HUES6 (cell line): Measurements from ENCODE around the gene MPO.

Experiments
- H3K27ac ChIP-seq: 2 replicates; pipeline ENCODE4 v1.7.0; 2013; ENCODE audit warnings: low read depth, mild to moderate bottlenecking, low read length, inconsistent platforms
- H3K27me3 ChIP-seq: 2 replicates; pipeline ENCODE4 v1.6.1; 2013; ENCODE audit warnings: low read length; ENCODE audit not compliant: control insufficient read depth, insufficient read depth
- H3K36me3 ChIP-seq: 2 replicates; pipeline ENCODE4 v1.6.1; 2013; ENCODE audit warnings: low read length; ENCODE audit not compliant: control insufficient read depth, insufficient read depth
- H3K4me1 ChIP-seq: 2 replicates; pipeline ENCODE4 v1.6.1; 2013; ENCODE audit warnings: low read length; ENCODE audit not compliant: control insufficient read depth, insufficient read depth
- H3K4me3 ChIP-seq: 2 replicates; pipeline ENCODE4 v1.5.1; 2013; ENCODE audit warnings: low read depth, low read length
- H3K9ac ChIP-seq: one replicate; pipeline ENCODE4 v1.6.1; 2013; ENCODE audit warnings: mild to moderate bottlenecking, low read length
- H3K9me3 ChIP-seq: 2 replicates; pipeline ENCODE4 v1.6.1; 2013; ENCODE audit warnings: low read depth, low read length; ENCODE audit not compliant: control insufficient read depth, insufficient read depth

MPO gene, protein sequence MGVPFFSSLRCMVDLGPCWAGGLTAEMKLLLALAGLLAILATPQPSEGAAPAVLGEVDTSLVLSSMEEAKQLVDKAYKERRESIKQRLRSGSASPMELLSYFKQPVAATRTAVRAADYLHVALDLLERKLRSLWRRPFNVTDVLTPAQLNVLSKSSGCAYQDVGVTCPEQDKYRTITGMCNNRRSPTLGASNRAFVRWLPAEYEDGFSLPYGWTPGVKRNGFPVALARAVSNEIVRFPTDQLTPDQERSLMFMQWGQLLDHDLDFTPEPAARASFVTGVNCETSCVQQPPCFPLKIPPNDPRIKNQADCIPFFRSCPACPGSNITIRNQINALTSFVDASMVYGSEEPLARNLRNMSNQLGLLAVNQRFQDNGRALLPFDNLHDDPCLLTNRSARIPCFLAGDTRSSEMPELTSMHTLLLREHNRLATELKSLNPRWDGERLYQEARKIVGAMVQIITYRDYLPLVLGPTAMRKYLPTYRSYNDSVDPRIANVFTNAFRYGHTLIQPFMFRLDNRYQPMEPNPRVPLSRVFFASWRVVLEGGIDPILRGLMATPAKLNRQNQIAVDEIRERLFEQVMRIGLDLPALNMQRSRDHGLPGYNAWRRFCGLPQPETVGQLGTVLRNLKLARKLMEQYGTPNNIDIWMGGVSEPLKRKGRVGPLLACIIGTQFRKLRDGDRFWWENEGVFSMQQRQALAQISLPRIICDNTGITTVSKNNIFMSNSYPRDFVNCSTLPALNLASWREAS

GRCh38 chr17:58280480-58281217 lies at the start of gene MPO:
MPO (minus strand) TSS chr17:58280935; CDS start chr17:58280758, 177 bp downstream.
- H3K27ac ChIP-seq = no peak within 1 kb of the TSS
- peaks cover 12% of the 10 kb centered on the region for H3K4me1 ChIP-seq
- H3K27me3 ChIP-seq = peaks cover 34% of the 10 kb centered on the region
- H3K36me3 ChIP-seq = no peaks in the 10 kb centered on the region
- H3K9me3 ChIP-seq = no peaks in the 10 kb centered on the region
- H3K9ac ChIP-seq = no peak within 1 kb of the TSS
- H3K4me3 ChIP-seq = no peak within 1 kb of the TSS

DNA sequence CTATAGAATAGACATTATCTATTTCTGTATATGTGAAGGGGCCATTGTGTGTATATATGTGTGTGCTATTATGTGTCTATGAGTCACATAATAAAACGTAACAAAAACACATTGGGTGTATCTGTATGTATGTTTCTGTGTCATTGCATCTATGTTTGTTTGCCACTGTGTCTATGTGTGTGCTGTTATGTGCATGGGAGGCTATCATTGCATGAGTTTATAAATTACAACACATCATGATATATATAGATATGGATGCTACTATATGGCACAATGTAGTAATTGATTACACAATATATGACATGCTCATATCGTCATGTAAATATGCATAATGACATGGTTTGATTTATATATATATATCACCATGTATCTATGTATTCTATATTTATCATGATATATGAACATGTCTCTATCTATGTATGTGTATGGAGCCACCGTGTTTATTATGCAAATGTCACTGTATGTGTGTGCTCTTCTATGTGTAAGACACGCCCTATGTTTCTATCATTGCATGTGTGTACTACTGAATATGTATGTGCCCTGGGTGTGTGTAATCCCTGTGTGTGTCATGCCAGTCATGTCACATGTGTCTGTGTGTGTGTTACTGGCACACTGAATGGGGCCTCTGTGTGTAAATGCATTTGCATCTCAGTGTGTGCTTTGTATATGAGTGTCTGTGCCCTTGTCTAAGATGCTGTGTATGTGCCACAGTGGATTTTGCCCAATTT lies 49.2 kb upstream of the MPO start:
- Histone ChIP-seq H3K36me3 (no peaks in the 10 kb centered on the region), H3K9ac (no peak overlapping the region), H3K4me3 (no peak overlapping the region), H3K27me3 (peaks cover 11% of the 10 kb centered on the region), H3K27ac (no peak overlapping the region), H3K4me1 (peaks cover 37% of the 10 kb centered on the region), H3K9me3 (no peaks in the 10 kb centered on the region)

- Histone ChIP-seq H3K4me3 (no peak overlapping the region), H3K27ac (no peak overlapping the region), H3K9me3 (no peaks in the 10 kb centered on the region), H3K36me3 (no peaks in the 10 kb centered on the region), H3K9ac (no peak overlapping the region), H3K27me3 (peaks cover 17% of the 10 kb centered on the region), H3K4me1 (peaks cover 39% of the 10 kb centered on the region)
Observed at GRCh38 chr17:58329035-58329809, 48.5 kb upstream of the MPO start.

- H3K27me3 ChIP-seq = peaks cover 25% of the 10 kb centered on the region
- H3K4me3 ChIP-seq = no peak within 1 kb of the TSS
- H3K9ac ChIP-seq = no peak within 1 kb of the TSS
- H3K4me1 ChIP-seq = peaks cover 47% of the 10 kb centered on the region
- H3K9me3 ChIP-seq = no peaks in the 10 kb centered on the region
- no peak within 1 kb of the TSS for H3K27ac ChIP-seq
- no peaks in the 10 kb centered on the region for H3K36me3 ChIP-seq
Observed at GRCh38 chr17:58328195-58329034, 47.7 kb upstream of the MPO start, which contains the start of gene TSPOAP1. TSPOAP1 (minus strand) TSS chr17:58328795; CDS start chr17:58327920, 875 bp downstream.

DNA sequence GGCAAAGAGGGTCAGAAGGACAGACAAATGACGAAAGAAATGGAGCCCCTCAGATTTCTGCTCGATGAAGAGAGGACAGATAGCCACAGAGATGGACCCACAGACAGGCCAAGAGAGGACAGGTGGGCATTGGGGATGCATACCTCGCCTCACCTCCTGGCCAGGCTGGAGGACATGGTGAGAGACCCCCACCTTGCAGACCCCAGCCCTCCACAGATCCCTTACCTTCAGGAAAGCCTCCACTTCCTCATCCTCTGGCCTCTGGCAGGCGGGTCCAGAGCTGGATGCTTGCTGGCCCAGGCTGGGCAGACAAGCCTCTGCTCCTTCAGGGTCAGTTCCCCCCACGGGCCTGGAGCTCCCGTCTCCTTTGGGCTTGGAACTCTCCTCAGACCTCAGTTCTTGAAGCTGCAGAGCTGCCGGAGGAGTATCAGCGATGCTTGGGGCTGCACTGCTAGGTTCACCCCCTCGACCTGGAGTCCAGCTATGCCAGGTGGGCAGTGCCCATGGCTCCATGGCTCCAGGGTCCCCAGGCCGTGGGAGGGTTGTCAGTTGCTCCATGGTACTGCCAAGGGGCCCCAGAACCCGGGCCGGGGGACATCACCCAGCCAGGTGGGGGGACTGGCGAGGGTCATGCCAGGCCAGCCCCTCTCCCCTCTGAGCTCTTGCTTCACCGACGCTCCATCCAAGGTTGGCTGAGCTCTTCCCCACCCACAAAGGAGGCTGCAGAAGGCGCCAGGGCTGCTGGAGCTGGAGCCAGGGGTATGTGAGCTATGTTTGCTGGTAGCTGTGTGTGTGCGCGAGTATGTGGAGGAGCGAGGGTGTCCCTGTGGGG lies 46.8 kb upstream of the MPO start:
- H3K9ac ChIP-seq = no peak overlapping the region
- H3K4me1 ChIP-seq = peaks cover 52% of the 10 kb centered on the region

GRCh38 chr17:58326609-58327362 lies 46.1 kb upstream of the MPO start:
- H3K36me3 ChIP-seq = no peaks in the 10 kb centered on the region
- H3K27ac ChIP-seq = no peak overlapping the region
- H3K4me1 ChIP-seq = peaks cover 52% of the 10 kb centered on the region
- H3K27me3 ChIP-seq = peaks cover 31% of the 10 kb centered on the region
- no peak overlapping the region for H3K4me3 ChIP-seq
- no peaks in the 10 kb centered on the region for H3K9me3 ChIP-seq
- H3K9ac ChIP-seq = no peak overlapping the region

More for the DNA sequence above, 46.8 kb upstream of the MPO start:
- peaks cover 31% of the 10 kb centered on the region for H3K27me3 ChIP-seq
- H3K9me3 ChIP-seq = no peaks in the 10 kb centered on the region
- no peak overlapping the region for H3K27ac ChIP-seq
- no peak overlapping the region for H3K4me3 ChIP-seq
- no peaks in the 10 kb centered on the region for H3K36me3 ChIP-seq

GRCh38 chr17:58325976-58326468 lies 45.3 kb upstream of the MPO start:
- H3K36me3 ChIP-seq = no peaks in the 10 kb centered on the region
- no peak overlapping the region for H3K27ac ChIP-seq
- no peak overlapping the region for H3K9ac ChIP-seq
- H3K4me3 ChIP-seq = no peak overlapping the region
- peaks cover 31% of the 10 kb centered on the region for H3K27me3 ChIP-seq
- peaks cover 48% of the 10 kb centered on the region for H3K4me1 ChIP-seq
- no peaks in the 10 kb centered on the region for H3K9me3 ChIP-seq

GRCh38 chr17:58325289-58325726 lies 44.6 kb upstream of the MPO start:
- Histone ChIP-seq H3K4me1 (peaks cover 42% of the 10 kb centered on the region), H3K27ac (no peak overlapping the region), H3K4me3 (peak overlapping the region; percentile 65), H3K9me3 (no peaks in the 10 kb centered on the region), H3K36me3 (no peaks in the 10 kb centered on the region), H3K27me3 (peaks cover 34% of the 10 kb centered on the region), H3K9ac (no peak overlapping the region)
